ENCODE data around the gene WNT11.

The WNT11 gene

GRCh38 chr11:76205252-76206076 is 838 bp downstream of the WNT11 start:
- no peak overlapping the region for H3K18ac ChIP-seq (ENCODE audit: low read length)
- WGBS (ENCODE audit: extremely low coverage, insufficient coverage, low lambda C conversion rate): no CpG with 5 or more reads among the region's 23 CpGs
- DNase-seq: peak; percentile 60
- no peak overlapping the region for H2BK120ac ChIP-seq (ENCODE audit: low read depth, low read length)
- H2AK5ac ChIP-seq (ENCODE audit: low read length): no peak overlapping the region
- H4K8ac ChIP-seq (ENCODE audit: low read depth, low read length): no peak overlapping the region
- no peak overlapping the region for H3K23ac ChIP-seq (ENCODE audit: low read length)
- H3K27ac ChIP-seq (ENCODE audit: low read depth, low read length): no peak overlapping the region
- peaks cover 4% of the 10 kb centered on the region for H3K4me1 ChIP-seq (ENCODE audit: control insufficient read depth, low read depth, low read length)
- no peak overlapping the region for H4K5ac ChIP-seq (ENCODE audit: low read length)
- H2BK5ac ChIP-seq (ENCODE audit: low read length): no peak overlapping the region
- no peaks in the 10 kb centered on the region for H3K79me2 ChIP-seq (ENCODE audit: control insufficient read depth, insufficient read depth, low read length)
- H3K56ac ChIP-seq (ENCODE audit: low read length): peak overlapping the region; percentile 64
- no peak overlapping the region for H3K9ac ChIP-seq (ENCODE audit: low read length)
- no peaks in the 10 kb centered on the region for H3K79me1 ChIP-seq (ENCODE audit: low read length)
- H3K4me2 ChIP-seq (ENCODE audit: low read length): peak overlapping the region; percentile 62
- H3K27me3 ChIP-seq (ENCODE audit: insufficient read depth, low read length, poor library complexity): peaks cover 38% of the 10 kb centered on the region
- H3K4ac ChIP-seq (ENCODE audit: low read depth, low read length): no peak overlapping the region
- no peaks in the 10 kb centered on the region for H3K36me3 ChIP-seq (ENCODE audit: control insufficient read depth, insufficient read depth, low read length)
- no peak overlapping the region for H2BK15ac ChIP-seq (replicated peaks; ENCODE audit: low read depth)
- no peak overlapping the region for H3K4me3 ChIP-seq (ENCODE audit: low read length)

GRCh38 chr11:76203937-76204336 is 2.4 kb downstream of the WNT11 start:
- DNase-seq: no peak
- Histone ChIP-seq H3K23ac (ENCODE audit: low read length) (no peak overlapping the region), H4K8ac (ENCODE audit: low read depth, low read length) (no peak overlapping the region), H3K27ac (ENCODE audit: low read depth, low read length) (no peak overlapping the region), H2BK5ac (ENCODE audit: low read length) (no peak overlapping the region), H2BK120ac (ENCODE audit: low read depth, low read length) (no peak overlapping the region), H3K56ac (ENCODE audit: low read length) (no peak overlapping the region), H2BK15ac (replicated peaks; ENCODE audit: low read depth) (no peak overlapping the region), H2AK5ac (ENCODE audit: low read length) (no peak overlapping the region), H3K79me2 (ENCODE audit: control insufficient read depth, insufficient read depth, low read length) (no peaks in the 10 kb centered on the region), H3K9ac (ENCODE audit: low read length) (no peak overlapping the region), H3K4me1 (ENCODE audit: control insufficient read depth, low read depth, low read length) (peaks cover 4% of the 10 kb centered on the region), H3K18ac (ENCODE audit: low read length) (no peak overlapping the region), H3K4ac (ENCODE audit: low read depth, low read length) (no peak overlapping the region), H3K36me3 (ENCODE audit: control insufficient read depth, insufficient read depth, low read length) (no peaks in the 10 kb centered on the region), H3K4me2 (ENCODE audit: low read length) (no peak overlapping the region), H3K79me1 (ENCODE audit: low read length) (no peaks in the 10 kb centered on the region), H3K27me3 (ENCODE audit: insufficient read depth, low read length, poor library complexity) (peaks cover 28% of the 10 kb centered on the region), H3K4me3 (ENCODE audit: low read length) (no peak overlapping the region), H4K5ac (ENCODE audit: low read length) (no peak overlapping the region)
- no CpG with 5 or more reads among the region's 5 CpGs for WGBS (ENCODE audit: extremely low coverage, insufficient coverage, low lambda C conversion rate)

- Histone ChIP-seq H3K79me1 (ENCODE audit: low read length) (no peaks in the 10 kb centered on the region), H3K9ac (ENCODE audit: low read length) (no peak overlapping the region), H3K23ac (ENCODE audit: low read length) (no peak overlapping the region), H3K4me2 (ENCODE audit: low read length) (no peak overlapping the region), H2AK5ac (ENCODE audit: low read length) (no peak overlapping the region), H3K18ac (ENCODE audit: low read length) (no peak overlapping the region), H2BK5ac (ENCODE audit: low read length) (no peak overlapping the region), H3K79me2 (ENCODE audit: control insufficient read depth, insufficient read depth, low read length) (no peaks in the 10 kb centered on the region), H3K4me3 (ENCODE audit: low read length) (no peak overlapping the region), H2BK15ac (replicated peaks; ENCODE audit: low read depth) (no peak overlapping the region), H3K4ac (ENCODE audit: low read depth, low read length) (no peak overlapping the region), H3K56ac (ENCODE audit: low read length) (no peak overlapping the region), H3K27me3 (ENCODE audit: insufficient read depth, low read length, poor library complexity) (peaks cover 27% of the 10 kb centered on the region), H2BK120ac (ENCODE audit: low read depth, low read length) (no peak overlapping the region), H3K4me1 (ENCODE audit: control insufficient read depth, low read depth, low read length) (peaks cover 4% of the 10 kb centered on the region), H4K5ac (ENCODE audit: low read length) (no peak overlapping the region), H3K36me3 (ENCODE audit: control insufficient read depth, insufficient read depth, low read length) (no peaks in the 10 kb centered on the region), H3K27ac (ENCODE audit: low read depth, low read length) (no peak overlapping the region), H4K8ac (ENCODE audit: low read depth, low read length) (no peak overlapping the region)
- no CpG with 5 or more reads among the region's 13 CpGs for WGBS (ENCODE audit: extremely low coverage, insufficient coverage, low lambda C conversion rate)
- DNase-seq: no peak
These were observed 3.0 kb downstream of the WNT11 start for GRCh38 chr11:76203131-76203925.

GRCh38 chr11:76201672-76202412 is 4.5 kb downstream of the WNT11 start:
- Histone ChIP-seq H3K9ac (ENCODE audit: low read length) (no peak overlapping the region), H2BK120ac (ENCODE audit: low read depth, low read length) (no peak overlapping the region), H3K36me3 (ENCODE audit: control insufficient read depth, insufficient read depth, low read length) (no peaks in the 10 kb centered on the region), H3K4me2 (ENCODE audit: low read length) (no peak overlapping the region), H3K23ac (ENCODE audit: low read length) (no peak overlapping the region), H3K79me2 (ENCODE audit: control insufficient read depth, insufficient read depth, low read length) (no peaks in the 10 kb centered on the region), H3K4ac (ENCODE audit: low read depth, low read length) (no peak overlapping the region), H3K27me3 (ENCODE audit: insufficient read depth, low read length, poor library complexity) (peaks cover 18% of the 10 kb centered on the region), H3K4me3 (ENCODE audit: low read length) (no peak overlapping the region), H3K27ac (ENCODE audit: low read depth, low read length) (no peak overlapping the region), H4K5ac (ENCODE audit: low read length) (no peak overlapping the region), H3K4me1 (ENCODE audit: control insufficient read depth, low read depth, low read length) (peaks cover 2% of the 10 kb centered on the region), H3K79me1 (ENCODE audit: low read length) (no peaks in the 10 kb centered on the region), H3K56ac (ENCODE audit: low read length) (no peak overlapping the region), H2AK5ac (ENCODE audit: low read length) (no peak overlapping the region), H2BK5ac (ENCODE audit: low read length) (no peak overlapping the region), H3K18ac (ENCODE audit: low read length) (no peak overlapping the region), H2BK15ac (replicated peaks; ENCODE audit: low read depth) (no peak overlapping the region), H4K8ac (ENCODE audit: low read depth, low read length) (no peak overlapping the region)
- DNase-seq: no peak
- WGBS (ENCODE audit: extremely low coverage, insufficient coverage, low lambda C conversion rate): no CpG with 5 or more reads among the region's 11 CpGs

- no peak overlapping the region for H2BK15ac ChIP-seq (replicated peaks; ENCODE audit: low read depth)
- H3K4ac ChIP-seq (ENCODE audit: low read depth, low read length): no peak overlapping the region
- no peak overlapping the region for H3K4me3 ChIP-seq (ENCODE audit: low read length)
- H3K18ac ChIP-seq (ENCODE audit: low read length): no peak overlapping the region
- no peak overlapping the region for H3K27ac ChIP-seq (ENCODE audit: low read depth, low read length)
- DNase-seq: no peak
- WGBS (ENCODE audit: extremely low coverage, insufficient coverage, low lambda C conversion rate): no CpG with 5 or more reads among the region's 10 CpGs
- H3K36me3 ChIP-seq (ENCODE audit: control insufficient read depth, insufficient read depth, low read length): no peaks in the 10 kb centered on the region
- H3K4me1 ChIP-seq (ENCODE audit: control insufficient read depth, low read depth, low read length): peaks cover 2% of the 10 kb centered on the region
- H4K8ac ChIP-seq (ENCODE audit: low read depth, low read length): no peak overlapping the region
- no peak overlapping the region for H3K56ac ChIP-seq (ENCODE audit: low read length)
- H2BK5ac ChIP-seq (ENCODE audit: low read length): no peak overlapping the region
- H3K23ac ChIP-seq (ENCODE audit: low read length): no peak overlapping the region
- H3K9ac ChIP-seq (ENCODE audit: low read length): no peak overlapping the region
- H3K27me3 ChIP-seq (ENCODE audit: insufficient read depth, low read length, poor library complexity): peaks cover 14% of the 10 kb centered on the region
- no peak overlapping the region for H3K4me2 ChIP-seq (ENCODE audit: low read length)
- no peak overlapping the region for H2AK5ac ChIP-seq (ENCODE audit: low read length)
- no peak overlapping the region for H4K5ac ChIP-seq (ENCODE audit: low read length)
- H2BK120ac ChIP-seq (ENCODE audit: low read depth, low read length): no peak overlapping the region
- no peaks in the 10 kb centered on the region for H3K79me1 ChIP-seq (ENCODE audit: low read length)
- H3K79me2 ChIP-seq (ENCODE audit: control insufficient read depth, insufficient read depth, low read length): no peaks in the 10 kb centered on the region
These were observed 5.2 kb downstream of the WNT11 start for GRCh38 chr11:76201056-76201455.
